CD4-positive, alpha-beta T cell treated with Interleukin-10 for 1 hour (primary cell): ENCODE measurements around the gene ZEB1.

ENCODE experiments used
- DNase-seq: peaks from one replicate; pipeline ENCODE4 v3.0.0-alpha.2; 2020

ZEB1 gene

DNA sequence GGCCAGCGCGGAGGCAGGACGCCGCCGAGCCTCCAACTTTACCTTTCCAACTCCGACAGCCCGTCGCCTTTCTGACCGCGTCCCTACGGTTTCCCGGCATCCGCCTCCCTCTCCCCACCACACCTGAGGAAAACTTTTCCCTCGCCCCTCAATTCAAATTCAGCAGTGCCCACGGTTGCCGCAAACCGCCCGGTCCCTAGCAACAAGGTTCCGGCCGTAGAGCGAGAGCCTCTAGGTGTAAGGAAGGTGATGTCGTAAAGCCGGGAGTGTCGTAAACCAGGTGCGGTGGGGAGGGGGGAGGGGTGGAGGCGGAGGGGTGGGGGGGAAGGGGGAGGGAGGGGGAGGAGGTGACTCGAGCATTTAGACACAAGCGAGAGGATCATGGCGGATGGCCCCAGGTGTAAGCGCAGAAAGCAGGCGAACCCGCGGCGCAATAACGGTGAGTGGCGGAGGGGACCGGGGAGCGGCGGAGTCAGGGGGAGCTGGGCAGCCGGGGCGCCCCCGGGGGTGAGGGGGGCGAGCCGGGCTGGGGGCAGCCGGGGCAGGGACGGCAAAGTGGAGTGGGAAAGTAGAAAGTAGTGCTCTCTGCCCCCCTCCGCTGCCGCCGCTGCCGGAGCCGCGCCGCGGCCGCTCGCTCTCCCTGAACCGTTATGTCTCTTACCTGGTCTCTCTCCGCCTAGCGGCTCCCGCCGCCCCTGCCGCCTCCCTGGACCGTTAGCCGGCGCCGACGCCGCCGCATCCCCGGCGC is at the start of gene ZEB1:
ZEB1 (plus strand) TSS at position 363 of the 748 bp plus-strand sequence; CDS start at position 382, 19 bp downstream.
- peak; percentile 94 for DNase-seq

DNA sequence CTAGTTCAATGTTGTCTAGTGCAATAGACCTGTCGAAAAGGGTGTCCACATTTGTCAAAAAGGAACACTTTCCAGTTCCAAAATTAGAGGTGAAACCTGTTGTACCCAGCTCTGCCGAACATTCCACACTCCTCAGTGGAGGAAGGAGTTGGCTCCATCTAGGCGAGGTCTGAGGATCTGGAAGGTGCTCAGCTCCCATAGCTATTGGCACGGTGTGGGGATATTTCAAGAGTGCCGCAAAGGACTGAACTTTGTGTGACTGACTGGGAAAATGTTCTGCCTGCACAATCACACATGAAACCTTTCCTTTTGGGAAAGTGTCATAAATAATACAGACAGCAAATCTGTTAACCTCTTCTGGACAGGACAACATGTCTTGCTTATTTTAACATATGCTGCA is 48.1 kb upstream of the ZEB1 start:
- DNase-seq = no peak

- DNase-seq = no peak
Observed at GRCh38 chr10:31272841-31273240, 46.2 kb upstream of the ZEB1 start.

DNA sequence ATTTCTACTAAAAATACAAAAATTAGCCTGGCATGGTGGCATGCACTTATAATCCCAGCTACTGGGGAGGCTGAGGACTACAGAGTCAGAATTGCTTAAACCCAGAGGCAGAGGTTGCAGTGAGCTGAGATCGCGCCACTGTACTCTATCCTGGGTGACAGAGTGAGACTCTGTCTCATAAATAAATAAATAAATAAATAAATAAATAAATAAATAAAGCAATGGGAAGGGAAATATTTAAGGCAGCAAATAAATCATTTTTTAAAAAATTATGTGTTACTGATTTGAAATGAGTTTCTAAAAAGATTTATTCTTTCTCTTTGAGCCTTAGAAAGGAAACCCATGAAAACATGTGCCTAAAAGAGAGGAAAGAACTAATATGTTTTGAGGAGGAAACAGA is 45.2 kb upstream of the ZEB1 start:
- DNase-seq = no peak

- DNase-seq = no peak
Observed at GRCh38 chr10:31274310-31274709, 44.7 kb upstream of the ZEB1 start.

- no peak for DNase-seq
Observed at GRCh38 chr10:31278279-31278941, 40.6 kb upstream of the ZEB1 start.

DNA sequence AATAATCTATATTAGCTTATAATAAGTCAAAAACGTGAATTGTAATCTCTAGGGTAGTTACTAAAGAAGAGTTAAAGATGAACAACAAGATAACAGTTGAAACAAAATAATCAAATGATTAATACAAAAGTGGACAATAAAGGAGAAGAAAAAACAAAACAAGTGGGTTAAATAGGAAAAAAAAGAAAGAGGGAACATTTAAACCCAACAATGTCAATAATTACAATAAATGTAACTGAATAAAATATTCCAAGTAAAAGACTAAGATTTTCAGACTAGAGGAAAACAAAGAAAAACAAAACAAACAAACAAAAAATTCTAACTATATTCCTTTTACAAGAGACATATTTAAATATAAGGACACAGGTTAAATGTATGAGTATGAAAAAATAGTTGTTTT is 38.0 kb upstream of the ZEB1 start:
- no peak for DNase-seq

DNA sequence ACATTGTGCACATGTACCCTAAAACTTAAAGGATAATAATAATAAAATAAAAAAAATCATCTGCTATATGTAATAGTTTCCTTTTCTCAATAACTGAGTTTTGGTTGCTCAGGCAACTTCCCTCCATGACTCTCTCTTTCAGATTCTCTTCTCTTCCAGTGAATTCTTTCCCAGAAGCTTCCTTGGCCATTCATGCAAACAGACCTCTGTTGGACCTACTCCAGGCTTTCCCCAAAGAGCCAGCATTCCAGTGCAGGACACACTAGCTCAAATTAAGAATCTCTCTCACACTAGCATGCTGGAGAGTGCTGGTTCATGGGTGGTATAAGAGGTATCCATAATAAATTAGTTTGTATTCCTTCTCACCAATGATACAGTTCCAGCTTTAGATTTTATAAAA is 31.0 kb upstream of the ZEB1 start:
- no peak for DNase-seq

GRCh38 chr10:31288962-31289361 is 30.1 kb upstream of the ZEB1 start:
- no peak for DNase-seq

- no peak for DNase-seq
Observed at GRCh38 chr10:31290386-31290785, 28.6 kb upstream of the ZEB1 start.

DNA sequence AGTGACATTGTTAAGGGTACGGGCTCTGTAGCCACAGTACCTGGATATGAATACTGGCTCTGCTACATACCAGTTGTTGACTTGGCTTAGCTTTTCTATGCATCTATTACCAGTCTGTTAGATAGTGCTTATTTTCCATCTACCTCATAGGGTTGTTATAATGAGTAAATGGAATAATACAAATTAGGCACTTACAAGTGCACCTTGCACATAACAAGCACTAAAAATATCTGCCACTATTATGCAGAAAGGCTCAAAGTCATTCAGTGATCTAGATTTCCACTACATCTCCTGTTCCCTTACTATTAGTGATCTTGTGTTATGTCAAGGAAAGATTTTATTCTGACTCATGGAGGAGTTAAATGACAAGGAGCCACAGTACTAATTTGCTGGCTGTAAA is 27.9 kb upstream of the ZEB1 start:
- DNase-seq = no peak

DNA sequence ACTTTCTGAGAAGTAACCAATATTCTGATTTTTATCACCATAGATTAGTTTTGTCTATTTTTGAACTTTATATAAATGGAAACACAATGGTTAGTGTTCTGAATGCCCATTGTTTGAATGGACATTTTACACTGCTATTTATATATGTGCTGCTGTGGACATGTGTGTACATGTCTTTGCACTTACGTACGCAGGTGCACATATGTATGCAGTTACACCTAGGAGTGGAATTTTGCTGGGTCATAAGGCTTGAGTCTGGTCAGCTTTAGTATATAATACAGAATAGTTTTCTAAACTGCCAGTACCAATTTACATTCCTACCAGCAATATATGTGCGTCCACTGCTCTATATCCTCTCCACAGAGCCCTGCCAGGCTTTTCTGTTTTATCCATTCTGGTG is 24.5 kb upstream of the ZEB1 start:
- DNase-seq = no peak

DNA sequence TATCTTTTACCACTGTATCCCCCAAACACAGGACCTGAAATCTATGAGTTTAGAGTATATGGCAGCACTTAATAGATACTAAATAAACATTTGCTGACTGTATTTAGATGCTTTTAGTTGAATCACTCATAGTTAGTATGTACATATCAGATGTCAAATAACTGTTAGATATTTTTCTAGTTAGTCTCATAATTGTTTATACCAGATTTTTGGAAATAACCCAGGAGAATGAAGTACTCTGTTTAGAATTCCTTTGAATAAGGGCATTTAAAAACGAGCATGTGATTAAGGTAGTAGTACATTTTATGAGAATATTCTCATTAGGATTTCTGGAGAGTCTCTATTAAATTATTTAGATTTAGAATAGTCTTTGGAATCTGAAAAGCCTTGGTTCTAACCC is 22.3 kb upstream of the ZEB1 start:
- DNase-seq = no peak

DNA sequence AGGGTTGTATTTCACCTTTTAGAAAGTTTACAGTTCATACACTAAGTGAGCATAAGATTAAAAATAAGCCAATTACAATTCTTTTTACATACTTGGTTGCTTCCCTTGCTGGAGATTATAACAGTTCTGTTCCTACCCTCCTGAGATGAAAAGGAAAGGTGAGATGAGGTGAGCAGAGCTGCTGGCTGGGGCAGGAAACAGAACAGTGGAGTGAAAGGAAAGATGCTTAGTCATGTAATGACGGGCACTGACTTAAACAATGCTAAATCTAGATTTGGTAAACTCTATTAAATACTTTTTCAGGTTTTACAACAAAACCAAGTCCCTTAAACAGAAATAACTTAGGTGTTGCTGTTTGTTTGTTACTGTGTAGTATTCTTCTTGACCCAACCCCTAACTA is 19.9 kb upstream of the ZEB1 start:
- no peak for DNase-seq

GRCh38 chr10:31303212-31303611 is 15.8 kb upstream of the ZEB1 start:
- DNase-seq = no peak

DNA sequence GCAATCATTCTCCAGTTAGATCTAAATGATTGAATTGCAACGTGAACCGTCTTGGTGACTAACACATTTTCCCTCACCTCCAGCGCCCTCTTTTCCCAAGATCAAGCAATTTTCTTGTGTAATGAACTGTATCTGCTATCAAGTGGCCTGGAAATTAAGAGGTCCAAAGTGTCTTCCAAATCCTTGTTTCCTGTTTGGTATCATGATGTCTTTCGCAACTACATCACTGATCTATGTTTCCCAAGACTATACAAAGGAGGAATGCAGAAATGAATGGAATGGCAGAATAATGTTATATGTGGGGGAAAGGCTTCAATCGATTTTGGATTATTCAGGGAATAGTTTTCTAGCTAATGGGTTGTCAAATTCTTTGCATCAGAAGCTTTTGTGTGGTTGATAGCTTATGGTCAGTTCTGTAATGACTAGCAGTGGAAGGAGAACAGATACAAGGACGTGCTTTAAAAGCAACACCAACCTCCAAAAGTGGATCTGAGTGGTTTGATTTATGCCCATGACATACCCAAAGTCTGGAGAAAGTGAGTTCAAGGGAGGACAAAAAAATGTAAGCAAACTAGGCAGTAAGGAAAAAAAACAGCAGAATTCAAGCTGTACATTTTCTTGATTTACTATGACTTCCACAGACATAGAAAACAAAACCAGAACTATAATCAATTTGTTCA is 14.6 kb upstream of the ZEB1 start:
- no peak for DNase-seq

DNA sequence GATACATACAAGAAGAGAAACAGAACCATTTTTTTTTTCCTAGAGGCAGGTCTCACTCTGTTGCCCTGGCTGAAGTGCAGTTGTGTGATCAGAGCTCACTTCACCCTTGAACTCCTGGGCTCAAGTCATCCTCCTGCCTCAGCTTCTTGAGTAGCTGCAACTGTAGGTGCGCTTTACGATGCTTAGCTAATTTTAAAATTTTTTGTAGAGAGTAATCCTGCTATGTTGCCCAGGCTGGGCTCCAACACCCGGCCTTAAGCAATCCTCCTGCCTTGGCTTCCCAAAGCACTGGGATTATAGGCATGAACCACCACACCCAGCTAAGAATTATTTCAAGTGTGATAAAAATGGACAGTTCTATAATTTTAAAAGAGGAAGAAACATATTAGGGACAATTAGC is 5.6 kb upstream of the ZEB1 start:
- DNase-seq = no peak

- no peak for DNase-seq
Observed at GRCh38 chr10:31314256-31315150, 4.5 kb upstream of the ZEB1 start.

- DNase-seq = no peak
Observed at GRCh38 chr10:31315453-31315852, 3.6 kb upstream of the ZEB1 start.

GRCh38 chr10:31317171-31317570 is 1.8 kb upstream of the ZEB1 start:
- no peak for DNase-seq

DNA sequence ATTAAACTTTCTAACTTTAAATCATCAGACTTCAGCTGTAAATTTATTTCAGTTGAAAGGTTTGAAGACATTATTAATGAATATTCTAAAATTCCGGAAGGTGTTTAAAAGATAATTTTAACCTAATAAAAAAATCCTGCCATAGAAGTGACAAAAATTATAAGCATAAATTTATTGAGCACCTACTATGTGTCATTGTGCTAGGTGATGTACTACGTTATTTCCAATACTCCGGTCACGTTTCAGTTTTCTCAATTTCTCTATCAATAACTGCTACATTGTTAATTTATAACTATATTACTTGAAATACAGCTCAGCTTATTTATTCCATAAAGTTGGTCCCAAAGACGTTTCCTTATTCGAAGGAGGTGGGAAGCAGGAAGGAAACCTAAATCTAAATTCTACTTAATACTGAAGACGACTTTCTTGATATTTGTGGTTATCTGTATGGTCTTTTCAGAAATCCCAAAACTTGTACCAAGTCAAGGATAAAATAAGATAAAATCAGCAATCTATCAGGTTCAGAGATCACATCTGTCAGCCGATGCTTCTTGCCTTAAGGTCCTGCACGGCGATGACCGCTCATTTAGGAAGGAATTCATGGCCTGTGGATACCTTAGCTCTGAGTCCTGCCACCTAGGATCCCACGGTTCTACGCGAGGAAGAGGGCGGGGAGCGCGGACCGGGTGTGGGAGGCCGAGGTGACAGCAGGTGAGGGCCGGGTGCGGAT is 1.2 kb upstream of the ZEB1 start:
- DNase-seq = no peak

GRCh38 chr10:31318382-31318853 is 598 bp upstream of the ZEB1 start:
- peak; percentile 75 for DNase-seq
